BE2C (cell line): ENCODE measurements around the gene YTHDF2.
A peak's percentile ranks its signal among the peaks of the same experiment; 100 is the strongest.

Experiments used
- DNase-seq: peaks from one replicate; pipeline ENCODE4 v3.0.0-alpha.2; 2020
- H3K27me3 ChIP-seq: fragments of 250-450 bp; sonication (Bioruptor Pico); 2 replicates; pipeline ENCODE4 v1.5.1; 2020; ENCODE audit warnings: mild to moderate bottlenecking
- H3K36me3 ChIP-seq: fragments of 250-450 bp; sonication (Bioruptor Pico); 2 replicates; pipeline ENCODE4 v1.5.1; 2020; ENCODE audit warnings: mild to moderate bottlenecking
- H3K4me1 ChIP-seq: fragments of 250-450 bp; sonication (Bioruptor Pico); 2 replicates; pipeline ENCODE4 v1.5.1; 2020
- H3K4me3 ChIP-seq: 2 replicates; pipeline ENCODE4 v1.5.1; 2011; ENCODE audit warnings: low read depth, low read length
- H3K9me3 ChIP-seq: fragments of 250-450 bp; sonication (Bioruptor Pico); 2 replicates; pipeline ENCODE4 v1.5.1; 2020
- CTCF ChIP-seq: IDR thresholded peaks from 2 replicates; pipeline ENCODE4 v1.5.1; 2012; ENCODE audit warnings: mild to moderate bottlenecking, low read depth, low read length

The YTHDF2 gene

GRCh38 chr1:28803662-28804061, 66.9 kb downstream of the YTHDF2 start:
- TF ChIP-seq CTCF = no peak
- Histone ChIP-seq H3K9me3 (no peaks in the 10 kb centered on the region), H3K27me3 (no peaks in the 10 kb centered on the region), H3K4me3 (no peak overlapping the region), H3K36me3 (no peaks in the 10 kb centered on the region), H3K4me1 (no peaks in the 10 kb centered on the region)
- DNase-seq = no peak

- Histone ChIP-seq H3K27me3 (no peaks in the 10 kb centered on the region), H3K9me3 (no peaks in the 10 kb centered on the region), H3K4me3 (no peak overlapping the region), H3K4me1 (no peaks in the 10 kb centered on the region), H3K36me3 (no peaks in the 10 kb centered on the region)
- no peak for DNase-seq
- no peak for TF ChIP-seq CTCF
These were observed 67.3 kb downstream of the YTHDF2 start for GRCh38 chr1:28804071-28804470.

GRCh38 chr1:28807046-28807445, 70.3 kb downstream of the YTHDF2 start:
- no peaks in the 10 kb centered on the region for H3K9me3 ChIP-seq
- no peaks in the 10 kb centered on the region for H3K4me1 ChIP-seq
- no peak for DNase-seq
- no peaks in the 10 kb centered on the region for H3K36me3 ChIP-seq
- H3K27me3 ChIP-seq = no peaks in the 10 kb centered on the region
- no peak overlapping the region for H3K4me3 ChIP-seq
- no peak for TF ChIP-seq CTCF

DNA sequence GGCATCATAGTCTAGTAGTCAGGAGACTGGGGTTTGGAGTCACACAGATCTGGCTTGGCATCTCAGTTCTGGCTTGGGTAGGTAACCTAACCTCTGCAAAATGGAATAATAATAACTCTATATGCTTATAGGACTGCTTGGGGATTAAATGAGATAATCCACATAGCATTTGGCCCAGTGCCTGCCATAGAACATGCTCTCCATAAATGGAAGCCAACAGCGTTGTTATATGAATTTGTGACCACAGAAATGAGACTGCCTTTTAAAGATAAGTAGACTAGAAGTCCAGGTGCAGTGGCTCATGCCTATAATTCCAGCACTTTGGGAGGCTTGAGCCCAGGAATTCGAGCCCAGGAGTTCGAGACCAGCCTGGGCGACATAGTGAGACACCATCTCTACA, 71.2 kb downstream of the YTHDF2 start:
- Histone ChIP-seq H3K9me3 (no peaks in the 10 kb centered on the region), H3K36me3 (no peaks in the 10 kb centered on the region), H3K4me1 (no peaks in the 10 kb centered on the region), H3K4me3 (no peak overlapping the region), H3K27me3 (no peaks in the 10 kb centered on the region)
- TF ChIP-seq CTCF = no peak
- DNase-seq = no peak

- no peak for DNase-seq
- Histone ChIP-seq H3K4me1 (peaks cover 7% of the 10 kb centered on the region), H3K9me3 (no peaks in the 10 kb centered on the region), H3K27me3 (no peaks in the 10 kb centered on the region), H3K4me3 (peak overlapping the region; percentile 41), H3K36me3 (no peaks in the 10 kb centered on the region)
- TF ChIP-seq CTCF = no peak
These were observed 74.6 kb downstream of the YTHDF2 start for GRCh38 chr1:28811369-28811765.

GRCh38 chr1:28811766-28812668, 75.3 kb downstream of the YTHDF2 start, which contains the start of gene OPRD1:
Gene OPRD1, plus strand, starts transcription at chr1:28812170. Its CDS starts 214 bp downstream, at chr1:28812384.
- no peaks in the 10 kb centered on the region for H3K36me3 ChIP-seq
- DNase-seq = peak; percentile 56
- TF ChIP-seq CTCF = no peak
- H3K27me3 ChIP-seq = no peaks in the 10 kb centered on the region
- H3K4me3 ChIP-seq = peak within 1 kb of the TSS; percentile 75
- peaks cover 8% of the 10 kb centered on the region for H3K4me1 ChIP-seq
- no peaks in the 10 kb centered on the region for H3K9me3 ChIP-seq
